GDM1 (cell line): Measurements from ENCODE around the gene CCND1.
A peak's percentile ranks its signal among the peaks of the same experiment; 100 is the strongest.
"Not testable (repeated sequence)": the region's sequence is repeated elsewhere in the genome, so short reads cannot be mapped to it uniquely, and the experiment has no call there.

Experiments used
- DNase-seq: peaks from one replicate; lab custom pipeline; 2025; lab: John Stamatoyannopoulos, UW

Gene CCND1

DNA sequence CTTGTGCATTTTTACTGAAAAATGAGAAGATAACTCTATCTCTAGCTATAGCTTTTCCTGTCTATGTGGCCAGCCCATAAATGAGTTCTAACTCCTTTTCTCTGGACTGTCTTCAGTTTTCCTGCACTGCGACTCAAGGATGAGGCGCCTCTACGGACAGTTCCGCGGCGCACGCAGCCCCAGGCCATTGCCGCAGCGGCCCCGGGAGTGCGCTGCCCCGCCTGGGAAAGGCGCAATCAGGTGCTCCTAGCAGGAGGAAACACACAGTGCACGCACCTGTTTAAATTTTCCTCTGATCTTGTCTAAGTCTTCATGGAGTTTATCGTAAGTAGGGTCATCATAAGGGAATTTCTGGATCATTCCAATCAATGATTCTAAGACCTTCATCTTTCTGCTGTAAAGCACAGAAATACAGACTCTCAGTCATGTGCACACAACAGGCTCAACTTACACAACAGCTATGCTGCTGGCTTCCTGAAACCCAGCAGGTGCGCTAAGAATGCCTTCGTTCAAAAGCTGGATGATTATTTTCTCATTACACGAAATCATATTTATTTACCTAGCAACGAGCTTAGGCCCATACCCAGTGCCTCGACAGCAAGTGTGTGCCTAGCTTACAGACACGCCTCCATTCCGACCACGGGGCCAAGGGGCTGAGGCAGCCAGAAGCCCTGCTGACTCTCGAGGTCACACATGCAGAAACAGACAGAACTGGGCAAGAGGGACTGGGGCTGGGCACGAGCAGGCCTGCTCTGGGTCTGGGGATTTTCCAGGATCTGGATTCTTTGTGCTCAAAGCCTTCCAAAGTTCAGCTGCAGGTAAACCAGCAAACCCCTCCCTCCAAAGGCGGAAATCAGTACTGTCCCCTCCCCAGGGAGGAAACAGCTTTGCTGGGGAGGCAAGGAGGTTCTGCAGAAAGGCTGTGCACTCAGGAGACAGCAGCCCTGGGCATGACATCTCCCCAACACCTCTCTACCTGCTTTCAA, 27.0 kb downstream of the CCND1 start:
- DNase-seq = no peak

DNA sequence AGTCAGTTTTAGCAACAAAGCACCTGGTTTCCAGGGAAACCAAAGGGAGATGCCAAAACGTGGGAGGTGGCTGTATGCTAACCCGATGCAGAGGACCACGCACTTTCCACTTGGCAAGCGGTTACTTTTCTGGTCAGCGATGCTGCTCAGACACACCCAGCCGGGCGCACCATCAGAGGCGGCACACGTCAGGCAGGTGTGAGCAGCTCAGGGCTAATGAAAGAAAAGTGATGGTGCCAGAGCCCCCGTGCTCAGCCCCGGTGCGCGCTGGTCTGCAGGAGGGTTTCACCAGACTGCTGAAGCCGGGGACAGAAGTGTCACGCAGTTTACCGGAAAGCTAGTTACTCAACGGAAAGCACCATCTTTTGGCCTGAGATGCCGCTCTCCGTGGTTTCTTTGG, 28.5 kb downstream of the CCND1 start:
- DNase-seq = no peak

GRCh38 chr11:69670158-69670845, 29.3 kb downstream of the CCND1 start:
- DNase-seq = peak; percentile 36

- DNase-seq = no peak
Observed at GRCh38 chr11:69671734-69672465, 30.9 kb downstream of the CCND1 start.

DNA sequence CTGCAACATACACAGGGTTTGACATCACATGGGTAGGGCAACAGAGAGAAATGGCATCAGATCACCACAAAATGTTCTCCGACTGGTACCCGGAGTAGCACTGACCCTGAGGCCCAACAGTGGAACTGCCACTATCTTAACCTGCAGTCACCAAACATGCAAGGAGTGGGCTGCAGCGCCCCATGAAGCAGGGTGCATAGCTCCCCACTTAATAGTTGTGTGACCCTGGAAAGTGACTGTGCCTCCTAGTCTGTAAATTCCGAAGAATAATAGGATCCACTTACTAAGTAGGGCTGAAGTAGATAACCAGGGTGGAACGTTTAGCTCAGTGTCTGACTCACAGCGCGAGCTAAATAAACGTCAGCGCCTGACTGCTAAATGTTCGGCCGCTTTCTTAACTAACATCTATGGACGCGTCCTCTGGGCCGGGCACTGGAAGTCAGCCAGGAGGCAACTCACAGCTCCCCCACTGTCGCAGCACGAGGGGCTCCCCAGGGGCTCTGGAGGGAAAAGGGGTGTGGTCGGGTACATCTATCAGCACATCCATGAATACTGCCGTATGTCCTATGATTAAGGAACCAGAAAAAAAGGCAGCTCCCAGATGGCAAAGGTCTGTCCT, 33.4 kb downstream of the CCND1 start:
- DNase-seq = no peak

GRCh38 chr11:69674886-69675714, 34.1 kb downstream of the CCND1 start, which contains the start of gene LTO1:
TSS of gene LTO1 (minus strand) at chr11:69675353. CDS start at chr11:69675239, 114 bp downstream.
- DNase-seq = peak; percentile 90

DNA sequence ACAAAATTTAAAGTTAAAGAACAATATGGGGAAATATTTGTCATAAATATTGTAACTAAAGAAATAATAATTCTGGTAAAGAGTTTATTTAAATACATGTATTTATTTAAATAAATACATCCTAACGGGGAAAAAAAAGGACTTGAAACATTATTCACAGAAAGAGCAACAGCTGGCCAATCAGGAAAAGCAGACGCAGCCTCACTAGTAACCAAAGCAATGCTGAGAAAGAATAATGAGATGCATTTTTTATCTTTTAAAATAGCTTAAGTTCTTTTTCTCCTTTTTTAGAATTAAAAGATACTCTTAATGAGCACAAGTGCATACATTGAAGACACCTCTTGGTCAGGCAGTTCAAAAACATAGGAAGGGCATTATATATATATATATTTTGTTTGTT, 36.8 kb downstream of the CCND1 start:
- DNase-seq = no peak

DNA sequence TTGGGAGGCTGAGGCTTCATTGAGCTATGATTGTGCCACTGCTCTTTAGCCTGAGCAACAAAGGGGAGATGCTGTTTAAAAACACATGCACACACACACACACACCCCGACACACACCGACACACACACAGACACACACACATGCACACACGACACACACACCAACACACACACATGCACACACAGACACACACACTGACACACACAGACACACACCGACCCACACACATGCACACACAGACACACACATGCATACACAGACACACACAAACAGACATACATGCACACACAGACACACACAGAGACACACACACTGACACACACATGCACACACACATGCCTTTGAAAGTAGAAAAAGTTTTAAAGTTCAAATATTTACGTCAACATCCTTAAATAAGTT, 39.7 kb downstream of the CCND1 start:
- DNase-seq = no peak

GRCh38 chr11:69682221-69682620, 41.3 kb downstream of the CCND1 start:
- no peak for DNase-seq

DNA sequence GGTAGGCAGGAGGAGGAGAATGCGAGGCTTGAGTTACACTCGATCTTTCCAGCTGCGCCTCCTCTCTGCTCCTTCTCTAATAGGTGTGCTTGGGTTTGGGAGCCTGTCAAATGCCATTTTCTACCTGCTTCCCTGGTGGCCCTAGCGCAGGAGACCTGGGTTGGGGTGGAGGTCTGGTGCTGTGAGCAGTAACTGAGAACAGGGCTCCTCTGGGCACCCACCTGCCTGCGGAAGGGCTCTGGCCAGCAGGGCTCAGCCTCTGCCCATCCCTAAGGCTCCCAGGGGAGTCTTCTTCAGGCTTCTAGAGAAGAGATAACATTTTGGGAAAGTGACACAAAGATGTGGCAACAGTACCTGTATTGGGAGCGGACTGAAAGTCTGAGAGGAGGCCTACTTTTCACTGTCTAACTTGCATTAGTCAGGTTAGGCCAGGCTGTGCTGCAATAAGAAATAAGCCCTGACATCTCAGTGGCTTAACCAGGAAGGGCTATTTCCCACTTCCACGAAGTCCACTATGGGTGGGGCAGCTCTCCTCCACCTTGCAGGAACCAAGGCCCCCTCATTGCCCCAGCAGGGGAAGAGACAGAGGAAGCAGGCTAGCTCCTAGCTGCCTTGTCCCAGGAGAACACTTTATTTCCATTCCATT, 41.8 kb downstream of the CCND1 start:
- no peak for DNase-seq

- peak; percentile 1 for DNase-seq
Observed at GRCh38 chr11:69683764-69684333, 42.9 kb downstream of the CCND1 start.

- DNase-seq = no peak
Observed at GRCh38 chr11:69684651-69685050, 43.7 kb downstream of the CCND1 start.

DNA sequence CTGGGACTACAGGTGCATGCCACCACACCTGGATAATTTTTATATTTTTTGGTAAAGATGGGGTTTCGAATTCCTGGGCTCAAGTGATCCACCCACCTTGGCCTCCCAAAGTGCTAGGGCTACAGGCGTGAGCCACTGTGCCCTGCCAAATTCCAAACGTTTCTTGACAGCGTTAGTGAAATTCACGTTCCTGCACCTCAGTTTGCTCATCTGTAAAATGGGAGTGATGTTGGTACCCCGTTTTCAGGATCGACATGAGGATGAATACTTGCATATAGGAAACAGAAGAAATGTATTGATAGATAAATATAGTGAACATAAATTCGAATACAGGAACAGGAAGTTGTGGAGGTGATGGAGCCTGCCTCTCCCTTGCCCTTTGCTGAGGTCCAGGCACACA, 44.4 kb downstream of the CCND1 start:
- DNase-seq = no peak

DNA sequence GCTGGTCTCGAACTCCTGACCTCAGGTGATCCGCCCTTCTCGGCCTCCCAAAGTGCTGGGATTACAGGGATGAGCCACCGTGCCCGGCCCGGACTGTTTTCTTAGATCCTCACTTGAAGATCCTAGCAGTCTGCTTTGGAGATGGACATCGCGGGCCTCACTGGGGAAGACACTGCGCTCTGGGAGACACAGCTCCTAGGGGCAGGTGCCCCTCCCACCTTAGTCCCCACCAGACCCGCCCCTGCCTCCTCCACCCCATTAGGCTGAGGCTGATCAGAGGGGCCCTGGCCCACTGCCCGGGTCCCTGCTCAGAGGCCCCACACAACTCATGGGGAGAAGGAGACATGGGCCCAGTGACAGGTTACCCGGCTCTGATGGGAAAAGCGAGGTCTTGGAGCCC, 45.5 kb downstream of the CCND1 start:
- no peak for DNase-seq

DNA sequence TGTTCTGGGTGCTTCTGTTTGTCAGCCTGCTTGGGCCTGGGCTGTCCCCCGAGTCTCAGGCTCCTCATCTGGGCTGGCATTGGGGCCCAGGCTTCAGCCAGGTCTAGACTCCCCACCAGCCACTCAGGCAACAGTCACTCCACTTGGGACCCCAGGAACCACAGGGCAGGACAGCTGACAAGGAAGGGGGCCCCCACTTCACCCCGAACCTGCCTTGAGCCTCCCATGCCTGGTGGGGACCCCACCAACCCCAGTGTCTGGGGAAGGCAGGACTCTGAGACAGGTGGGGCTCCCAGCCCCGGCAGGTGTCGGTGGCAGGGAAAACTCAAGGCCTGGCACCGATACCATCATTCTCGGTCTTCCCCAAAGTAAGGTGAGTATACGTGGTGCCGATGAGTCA, 45.9 kb downstream of the CCND1 start:
- DNase-seq = no peak

- DNase-seq = not testable (repeated sequence)
Observed at GRCh38 chr11:69687969-69688771, 47.2 kb downstream of the CCND1 start.

- DNase-seq = no peak
Observed at GRCh38 chr11:69689484-69690319, 48.7 kb downstream of the CCND1 start.

GRCh38 chr11:69691463-69691862, 50.5 kb downstream of the CCND1 start:
- no peak for DNase-seq
